Neural progenitor cell (in vitro differentiated cells): ENCODE measurements around the gene EDNRB. TPM values are rescaled to one million over a fixed set of nuclear protein-coding genes. Genes with fewer than 3 reads are reported as not detected.
A peak's percentile ranks its signal among the peaks of the same experiment; 100 is the strongest.

ENCODE experiments used
- DNase-seq: peaks from one replicate; pipeline ENCODE4 v3.0.0-alpha.2; 2016; ENCODE audit warnings: low spot score
- H2AFZ ChIP-seq: fragments of 200-600 bp; sonication (generic); replicated peaks from 2 replicates; pipeline ENCODE4 v1.6.1; 2016; ENCODE audit warnings: antibody characterized with exemption
- H3F3A ChIP-seq: fragments of 200-600 bp; sonication (generic); 2 replicates; pipeline ENCODE4 v1.6.1; 2016; ENCODE audit warnings: antibody characterized with exemption, low read depth
- H3K27ac ChIP-seq: fragments of 200-600 bp; sonication (generic); 2 replicates; pipeline ENCODE4 v1.5.1; 2016; ENCODE audit warnings: mild to moderate bottlenecking
- H3K27me3 ChIP-seq: fragments of 200-600 bp; sonication (generic); 2 replicates; pipeline ENCODE4 v1.6.1; 2016; ENCODE audit warnings: mild to moderate bottlenecking, moderate library complexity
- H3K36me3 ChIP-seq: fragments of 200-600 bp; sonication (generic); 2 replicates; pipeline ENCODE4 v1.5.1; 2016
- H3K4me1 ChIP-seq: fragments of 200-600 bp; sonication (generic); 2 replicates; pipeline ENCODE4 v1.6.1; 2016; ENCODE audit warnings: mixed run types
- H3K4me2 ChIP-seq: fragments of 200-600 bp; sonication (generic); 2 replicates; pipeline ENCODE4 v1.6.1; 2016
- H3K4me3 ChIP-seq: fragments of 200-600 bp; sonication (generic); 2 replicates; pipeline ENCODE4 v1.5.1; 2016
- H3K79me2 ChIP-seq: fragments of 200-600 bp; sonication (generic); 2 replicates; pipeline ENCODE4 v1.6.1; 2016; ENCODE audit warnings: low read depth
- H3K9ac ChIP-seq: fragments of 200-600 bp; sonication (generic); 2 replicates; pipeline ENCODE4 v1.6.1; 2016
- H3K9me3 ChIP-seq: fragments of 200-600 bp; sonication (generic); 2 replicates; pipeline ENCODE4 v1.5.1; 2016; ENCODE audit warnings: low read depth
- H4K20me1 ChIP-seq: fragments of 200-600 bp; sonication (generic); 2 replicates; pipeline ENCODE4 v1.6.1; 2016; ENCODE audit warnings: low read depth
- H3K27ac Mint-ChIP-seq: 3 replicates; pipeline ENCODE4 v1.8.0; 2021; ENCODE audit warnings: mixed read lengths
- H3K27me3 Mint-ChIP-seq: 2 replicates; pipeline ENCODE4 v1.8.0; 2022; ENCODE audit warnings: low read depth, mild to moderate bottlenecking, inconsistent platforms, moderate library complexity, mixed read lengths; ENCODE audit not compliant: insufficient read depth
- H3K36me3 Mint-ChIP-seq: 3 replicates; pipeline ENCODE4 v1.8.0; 2021; ENCODE audit warnings: mixed read lengths
- H3K4me1 Mint-ChIP-seq: 3 replicates; pipeline ENCODE4 v1.8.0; 2021; ENCODE audit warnings: mixed read lengths
- H3K4me3 Mint-ChIP-seq: 3 replicates; pipeline ENCODE4 v1.8.0; 2021; ENCODE audit warnings: mild to moderate bottlenecking, moderate library complexity, mixed read lengths
- H3K9me3 Mint-ChIP-seq: 3 replicates; pipeline ENCODE4 v1.8.0; 2020; ENCODE audit warnings: mixed read lengths
- EZH2 ChIP-seq: fragments of 200-600 bp; sonication (generic); IDR thresholded peaks from 2 replicates; pipeline ENCODE4 v1.6.1; 2017; ENCODE audit warnings: antibody characterized with exemption, mild to moderate bottlenecking, moderate library complexity
- EZH2phosphoT487 ChIP-seq: fragments of 200-600 bp; sonication (generic); IDR thresholded peaks from 2 replicates; pipeline ENCODE4 v1.6.1; 2017; ENCODE audit warnings: antibody characterized with exemption
- total RNA-seq: library from RNA; depleted of rRNA; stranded (reverse); fragments of >200 nt; gene quantifications from 2 replicates; pipeline ENCODE4 v1.2.3, GENCODE V29; 2015; ENCODE audit warnings: low replicate concordance
- TF ChIP-seq, protein P1 (sequence below): fragments of 200-600 bp; sonication (generic); IDR thresholded peaks from 2 replicates; pipeline ENCODE4 v1.5.1; 2017; ENCODE audit warnings: antibody characterized with exemption, mild to moderate bottlenecking

EDNRB gene
- total RNA-seq, 1 donor from 2014 or later: 2.2 TPM

DNA sequence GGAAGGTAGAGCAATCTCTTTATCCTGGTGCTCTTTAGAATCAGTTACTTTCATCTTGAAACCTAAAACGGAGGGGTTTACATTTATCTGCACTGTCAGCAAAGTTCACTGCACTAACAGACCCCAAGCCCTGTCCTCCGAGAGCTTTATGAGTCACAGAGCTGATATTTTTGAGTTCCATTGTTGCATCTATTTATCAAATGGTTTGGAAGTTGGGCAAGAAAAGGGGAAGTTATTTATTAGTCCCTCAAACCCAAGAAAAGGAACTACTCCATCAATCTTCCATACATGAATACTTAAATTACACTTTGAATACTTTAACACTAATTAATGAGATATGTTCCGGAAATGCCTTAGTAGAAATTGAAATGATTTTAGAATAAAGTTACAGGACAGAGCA lies 55.5 kb downstream of the EDNRB start:
- Mint-ChIP-seq H3K27ac (no peak overlapping the region), H3K27me3 (no peaks in the 10 kb centered on the region), H3K9me3 (peaks cover 11% of the 10 kb centered on the region), H3K4me1 (peaks cover 6% of the 10 kb centered on the region), H3K4me3 (no peak overlapping the region), H3K36me3 (peaks cover 9% of the 10 kb centered on the region)
- Histone ChIP-seq H3F3A (peaks cover 14% of the 10 kb centered on the region), H3K4me1 (peaks cover 24% of the 10 kb centered on the region), H2AFZ (peak overlapping the region; percentile 4), H3K79me2 (no peaks in the 10 kb centered on the region), H3K9ac (no peak overlapping the region), H3K4me2 (no peak overlapping the region), H3K27me3 (no peaks in the 10 kb centered on the region), H3K4me3 (no peak overlapping the region), H3K9me3 (no peaks in the 10 kb centered on the region), H4K20me1 (no peaks in the 10 kb centered on the region), H3K27ac (no peak overlapping the region), H3K36me3 (no peaks in the 10 kb centered on the region)
- TF ChIP-seq, protein P1, sequence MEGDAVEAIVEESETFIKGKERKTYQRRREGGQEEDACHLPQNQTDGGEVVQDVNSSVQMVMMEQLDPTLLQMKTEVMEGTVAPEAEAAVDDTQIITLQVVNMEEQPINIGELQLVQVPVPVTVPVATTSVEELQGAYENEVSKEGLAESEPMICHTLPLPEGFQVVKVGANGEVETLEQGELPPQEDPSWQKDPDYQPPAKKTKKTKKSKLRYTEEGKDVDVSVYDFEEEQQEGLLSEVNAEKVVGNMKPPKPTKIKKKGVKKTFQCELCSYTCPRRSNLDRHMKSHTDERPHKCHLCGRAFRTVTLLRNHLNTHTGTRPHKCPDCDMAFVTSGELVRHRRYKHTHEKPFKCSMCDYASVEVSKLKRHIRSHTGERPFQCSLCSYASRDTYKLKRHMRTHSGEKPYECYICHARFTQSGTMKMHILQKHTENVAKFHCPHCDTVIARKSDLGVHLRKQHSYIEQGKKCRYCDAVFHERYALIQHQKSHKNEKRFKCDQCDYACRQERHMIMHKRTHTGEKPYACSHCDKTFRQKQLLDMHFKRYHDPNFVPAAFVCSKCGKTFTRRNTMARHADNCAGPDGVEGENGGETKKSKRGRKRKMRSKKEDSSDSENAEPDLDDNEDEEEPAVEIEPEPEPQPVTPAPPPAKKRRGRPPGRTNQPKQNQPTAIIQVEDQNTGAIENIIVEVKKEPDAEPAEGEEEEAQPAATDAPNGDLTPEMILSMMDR: no peak
- TF ChIP-seq EZH2phosphoT487: no peak
- no peak for TF ChIP-seq EZH2
- DNase-seq: no peak

DNA sequence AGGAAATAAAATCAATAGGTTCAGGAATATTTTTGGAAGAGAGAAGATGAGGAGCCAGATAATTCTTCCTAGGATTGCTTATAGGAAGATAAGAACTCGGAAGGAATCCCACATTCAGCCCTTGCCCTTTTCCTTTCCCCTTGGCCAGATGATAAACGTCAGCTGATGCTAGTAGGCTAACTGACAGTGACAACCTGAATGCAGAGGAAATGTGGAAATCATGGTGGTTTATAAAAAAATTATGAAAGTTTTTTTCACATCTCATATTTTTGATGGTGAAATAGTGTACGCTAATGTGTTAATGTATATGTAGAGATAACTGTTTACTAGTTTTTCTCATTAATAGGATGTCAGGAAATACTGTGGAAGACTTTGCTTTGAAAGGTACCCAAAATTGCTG lies 56.9 kb downstream of the EDNRB start:
- no peak overlapping the region for H3K4me2 ChIP-seq
- H3K27ac ChIP-seq: no peak overlapping the region
- no peaks in the 10 kb centered on the region for H3K9me3 ChIP-seq
- H4K20me1 ChIP-seq: no peaks in the 10 kb centered on the region
- Mint-ChIP-seq H3K4me3 (no peak overlapping the region), H3K4me1 (peaks cover 13% of the 10 kb centered on the region), H3K36me3 (peaks cover 5% of the 10 kb centered on the region), H3K27ac (no peak overlapping the region), H3K27me3 (no peaks in the 10 kb centered on the region), H3K9me3 (peaks cover 2% of the 10 kb centered on the region)
- no peaks in the 10 kb centered on the region for H3K79me2 ChIP-seq
- peaks cover 33% of the 10 kb centered on the region for H3K4me1 ChIP-seq
- H3K9ac ChIP-seq: no peak overlapping the region
- H3K27me3 ChIP-seq: no peaks in the 10 kb centered on the region
- H3K4me3 ChIP-seq: no peak overlapping the region
- no peak for DNase-seq
- TF ChIP-seq, protein P1: no peak
- TF ChIP-seq EZH2phosphoT487: no peak
- TF ChIP-seq EZH2: no peak
- H2AFZ ChIP-seq: no peak overlapping the region
- H3F3A ChIP-seq: peaks cover 14% of the 10 kb centered on the region
- H3K36me3 ChIP-seq: no peaks in the 10 kb centered on the region

DNA sequence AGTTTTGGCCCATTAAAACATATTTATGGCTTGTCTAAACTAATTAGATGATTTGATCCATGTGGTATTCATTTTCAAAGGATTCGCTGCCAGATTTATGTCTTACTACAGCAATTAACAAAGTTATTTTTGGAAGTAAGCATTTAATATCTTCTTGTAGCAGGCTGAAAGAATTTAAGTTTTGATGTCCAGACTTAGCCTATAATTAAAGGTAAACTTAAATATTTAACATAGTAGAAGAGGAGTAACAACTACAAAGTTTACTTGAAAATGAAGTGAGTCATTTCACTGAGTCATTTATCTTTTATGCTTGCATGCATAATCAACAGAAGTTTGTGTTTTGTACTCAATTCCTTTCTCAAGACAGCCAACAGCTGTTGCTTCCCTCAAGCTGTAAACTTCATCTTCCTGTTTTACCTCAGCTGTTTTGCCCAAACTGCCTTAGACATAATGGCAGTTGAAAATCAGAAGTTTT lies 58.1 kb downstream of the EDNRB start:
- Histone ChIP-seq H3K4me1 (peaks cover 45% of the 10 kb centered on the region), H3K9me3 (no peaks in the 10 kb centered on the region), H3K4me3 (no peak overlapping the region), H4K20me1 (no peaks in the 10 kb centered on the region), H3K36me3 (no peaks in the 10 kb centered on the region), H3K27me3 (no peaks in the 10 kb centered on the region), H3F3A (peaks cover 19% of the 10 kb centered on the region), H2AFZ (no peak overlapping the region), H3K79me2 (no peaks in the 10 kb centered on the region), H3K4me2 (no peak overlapping the region), H3K9ac (no peak overlapping the region), H3K27ac (no peak overlapping the region)
- Mint-ChIP-seq H3K27me3 (no peaks in the 10 kb centered on the region), H3K9me3 (peaks cover 9% of the 10 kb centered on the region), H3K36me3 (peaks cover 6% of the 10 kb centered on the region), H3K4me3 (no peak overlapping the region), H3K4me1 (peaks cover 13% of the 10 kb centered on the region), H3K27ac (no peak overlapping the region)
- TF ChIP-seq EZH2phosphoT487 (no peak), EZH2 (no peak)
- TF ChIP-seq, protein P1: no peak
- DNase-seq: no peak
